Activated CD4-positive, alpha-beta T cell treated with anti-CD3 and anti-CD28 coated beads for 36 hours (primary cell): ENCODE measurements around the gene MKRN2OS. TPM values are rescaled to one million over a fixed set of nuclear protein-coding genes. Genes with fewer than 3 reads are reported as not detected.
"Not testable (repeated sequence)": the region's sequence is repeated elsewhere in the genome, so short reads cannot be mapped to it uniquely, and the experiment has no call there.

ENCODE experiments used
- ATAC-seq: fragments of 200-7000 bp; cut with Tn5 transposase; one replicate; pipeline ENCODE4 v1.10.0; 2021; ENCODE audit warnings: mild to moderate bottlenecking, moderate library complexity
- CTCF ChIA-PET: fragments of 350-600 bp; sonication (Branson Sonifier 250); formaldehyde crosslinking; loops from one replicate; lab custom pipeline; 2021; ENCODE audit warnings: antibody characterized with exemption; lab: Charles Lee
- POLR2A ChIA-PET: fragments of 350-600 bp; sonication (Branson Sonifier 250); formaldehyde crosslinking; loops from one replicate; lab custom pipeline; 2021; ENCODE audit warnings: antibody characterized with exemption, inconsistent platforms; lab: Charles Lee
- DNase-seq: peaks from one replicate; pipeline ENCODE4 v3.0.0-alpha.2; 2020
- H3K27ac Mint-ChIP-seq: one replicate; pipeline ENCODE4 v1.8.0; 2021; ENCODE audit warnings: mixed read lengths
- H3K27me3 Mint-ChIP-seq: one replicate; pipeline ENCODE4 v1.8.0; 2021; ENCODE audit warnings: mixed read lengths
- H3K36me3 Mint-ChIP-seq: one replicate; pipeline ENCODE4 v1.8.0; 2021; ENCODE audit warnings: low read depth, mixed read lengths
- H3K4me1 Mint-ChIP-seq: one replicate; pipeline ENCODE4 v1.8.0; 2021; ENCODE audit warnings: mixed read lengths
- H3K4me3 Mint-ChIP-seq: one replicate; pipeline ENCODE4 v1.8.0; 2021; ENCODE audit warnings: mild to moderate bottlenecking, moderate library complexity, mixed read lengths
- H3K9me3 Mint-ChIP-seq: one replicate; pipeline ENCODE4 v1.8.0; 2021; ENCODE audit warnings: low read depth, mixed read lengths
- intact Hi-C, 2 experiments: fragments of 100-400 bp; cut with DNase I in 1 of 2; cut with micrococcal nuclease in 1 of 2; formaldehyde crosslinking; loops; one replicate each; pipeline versions ENCODE4 v1.14.2 to v1.15.1; 2022 to 2024; cut with DNase I, micrococcal nuclease
- total RNA-seq, 2 experiments: library from RNA; stranded (reverse); gene quantifications; one replicate each; pipeline ENCODE4 v1.2.3, GENCODE V29; 2021

MKRN2OS gene
- total RNA-seq, 2 experiments from 2014 or later: not detected

- H3K36me3 Mint-ChIP-seq: no peaks in the 10 kb centered on the region
- POLR2A ChIA-PET: no interaction called here
These were observed 437 bp downstream of the MKRN2OS start for GRCh38 chr3:12544652-12545472.

GRCh38 chr3:12543497-12543896 lies 1.8 kb downstream of the MKRN2OS start:
- H3K36me3 Mint-ChIP-seq, intact Hi-C loops, ATAC-seq, H3K27ac Mint-ChIP-seq, DNase-seq, POLR2A ChIA-PET, H3K27me3 Mint-ChIP-seq, H3K4me1 Mint-ChIP-seq, H3K9me3 Mint-ChIP-seq, H3K4me3 Mint-ChIP-seq: not testable (repeated sequence)
- CTCF ChIA-PET: interaction anchor here (0.6 kb wide), 1 partner anchor 160 kb away, joined by 3 read pairs; no protein-coding TSS in a partner anchor

More at GRCh38 chr3:12544652-12545472, 437 bp downstream of the MKRN2OS start:
- intact Hi-C loops: no loop called here
- Mint-ChIP-seq H3K4me3 (no peak overlapping the region), H3K9me3 (no peaks in the 10 kb centered on the region), H3K4me1 (no peaks in the 10 kb centered on the region), H3K27ac (no peak overlapping the region), H3K27me3 (no peaks in the 10 kb centered on the region)
- ATAC-seq (no peak), DNase-seq (no peak)
- CTCF ChIA-PET: interaction anchor here (0.7 kb wide), 3 partner anchors 119 to 452 kb away, joined by 3 read pairs; no protein-coding TSS in a partner anchor

- DNase-seq (peak; percentile 37), ATAC-seq (no peak)
- H3K4me1 Mint-ChIP-seq: no peaks in the 10 kb centered on the region
- intact Hi-C loops: no loop called here
- H3K27ac Mint-ChIP-seq: no peak overlapping the region
- ChIA-PET CTCF (no interaction called here), POLR2A (no interaction called here)
- H3K36me3 Mint-ChIP-seq: peaks cover 2% of the 10 kb centered on the region
- H3K9me3 Mint-ChIP-seq: no peaks in the 10 kb centered on the region
- no peaks in the 10 kb centered on the region for H3K27me3 Mint-ChIP-seq
- H3K4me3 Mint-ChIP-seq: no peak overlapping the region
These were observed 3.7 kb downstream of the MKRN2OS start for GRCh38 chr3:12541625-12542024.

GRCh38 chr3:12536423-12536822 lies 8.9 kb downstream of the MKRN2OS start:
- Mint-ChIP-seq H3K27me3 (no peaks in the 10 kb centered on the region), H3K4me1 (peaks cover 4% of the 10 kb centered on the region), H3K9me3 (no peaks in the 10 kb centered on the region), H3K4me3 (no peak overlapping the region), H3K36me3 (peaks cover 16% of the 10 kb centered on the region), H3K27ac (no peak overlapping the region)
- no peak for ATAC-seq
- CTCF ChIA-PET: no interaction called here
- no peak for DNase-seq
- POLR2A ChIA-PET: no interaction called here
- intact Hi-C loops: no loop called here

GRCh38 chr3:12532182-12532581 lies 13.1 kb downstream of the MKRN2OS start:
- DNase-seq (peak; percentile 16), ATAC-seq (peak; percentile 58)
- H3K36me3 Mint-ChIP-seq: peaks cover 32% of the 10 kb centered on the region
- ChIA-PET POLR2A (interaction anchor here (0.6 kb wide), 1 partner anchor 128 kb away, joined by 3 read pairs; no protein-coding TSS in a partner anchor), CTCF (no interaction called here)
- peaks cover 4% of the 10 kb centered on the region for H3K4me1 Mint-ChIP-seq
- H3K4me3 Mint-ChIP-seq: no peak overlapping the region
- no peaks in the 10 kb centered on the region for H3K9me3 Mint-ChIP-seq
- H3K27me3 Mint-ChIP-seq: no peaks in the 10 kb centered on the region
- intact Hi-C loops: no loop called here
- no peak overlapping the region for H3K27ac Mint-ChIP-seq

- H3K27me3 Mint-ChIP-seq: no peaks in the 10 kb centered on the region
- no peak overlapping the region for H3K4me3 Mint-ChIP-seq
- ChIA-PET CTCF (no interaction called here), POLR2A (no interaction called here)
- H3K27ac Mint-ChIP-seq: no peak overlapping the region
- no peak for ATAC-seq
- no peak for DNase-seq
- H3K4me1 Mint-ChIP-seq: peaks cover 4% of the 10 kb centered on the region
- H3K36me3 Mint-ChIP-seq: peaks cover 41% of the 10 kb centered on the region
- H3K9me3 Mint-ChIP-seq: no peaks in the 10 kb centered on the region
- intact Hi-C loops: no loop called here
These were observed 17.5 kb downstream of the MKRN2OS start for GRCh38 chr3:12527757-12528143.

- Mint-ChIP-seq H3K9me3 (no peaks in the 10 kb centered on the region), H3K4me3 (no peak overlapping the region), H3K4me1 (no peaks in the 10 kb centered on the region), H3K27me3 (no peaks in the 10 kb centered on the region), H3K36me3 (peaks cover 40% of the 10 kb centered on the region), H3K27ac (no peak overlapping the region)
- DNase-seq: no peak
- ChIA-PET CTCF (interaction anchor here (1.1 to 1.5 kb wide), 2 partner anchors 9 to 28 kb away, joined by 3 to 4 read pairs; no protein-coding TSS in a partner anchor), POLR2A (no interaction called here)
- intact Hi-C loops: no loop called here
- ATAC-seq: no peak
These were observed 22.6 kb downstream of the MKRN2OS start for GRCh38 chr3:12522721-12523120.

- H3K36me3 Mint-ChIP-seq: peaks cover 33% of the 10 kb centered on the region
- H3K27me3 Mint-ChIP-seq: no peaks in the 10 kb centered on the region
- intact Hi-C loops: no loop called here
- no peak for DNase-seq
- CTCF ChIA-PET: no interaction called here
- no peak overlapping the region for H3K4me3 Mint-ChIP-seq
- ATAC-seq: no peak
- H3K4me1 Mint-ChIP-seq: no peaks in the 10 kb centered on the region
- H3K9me3 Mint-ChIP-seq: no peaks in the 10 kb centered on the region
- no peak overlapping the region for H3K27ac Mint-ChIP-seq
- POLR2A ChIA-PET: no interaction called here
These were observed 24.3 kb downstream of the MKRN2OS start for GRCh38 chr3:12521010-12521409.

- CTCF ChIA-PET: no interaction called here
- H3K4me3 Mint-ChIP-seq: no peak overlapping the region
These were observed 26.9 kb downstream of the MKRN2OS start for GRCh38 chr3:12518261-12519028.

GRCh38 chr3:12516873-12517272 lies 28.4 kb downstream of the MKRN2OS start:
- ChIA-PET POLR2A (no interaction called here), CTCF (no interaction called here)
- ATAC-seq (no peak), DNase-seq (no peak)
- Mint-ChIP-seq H3K27me3 (no peaks in the 10 kb centered on the region), H3K27ac (no peak overlapping the region), H3K4me3 (no peak overlapping the region), H3K9me3 (no peaks in the 10 kb centered on the region), H3K4me1 (no peaks in the 10 kb centered on the region), H3K36me3 (peaks cover 22% of the 10 kb centered on the region)
- intact Hi-C loops: no loop called here

More at GRCh38 chr3:12518261-12519028, 26.9 kb downstream of the MKRN2OS start:
- no peak for DNase-seq
- no peaks in the 10 kb centered on the region for H3K4me1 Mint-ChIP-seq
- no peak for ATAC-seq
- no peaks in the 10 kb centered on the region for H3K27me3 Mint-ChIP-seq
- H3K36me3 Mint-ChIP-seq: peaks cover 28% of the 10 kb centered on the region
- H3K27ac Mint-ChIP-seq: no peak overlapping the region
- POLR2A ChIA-PET: no interaction called here
- H3K9me3 Mint-ChIP-seq: no peaks in the 10 kb centered on the region
- intact Hi-C loops: no loop called here

GRCh38 chr3:12515631-12516030 lies 29.7 kb downstream of the MKRN2OS start:
- intact Hi-C loops: no loop called here
- Mint-ChIP-seq H3K27me3 (no peaks in the 10 kb centered on the region), H3K36me3 (peaks cover 17% of the 10 kb centered on the region), H3K27ac (no peak overlapping the region), H3K4me3 (no peak overlapping the region), H3K9me3 (no peaks in the 10 kb centered on the region), H3K4me1 (no peaks in the 10 kb centered on the region)
- ChIA-PET POLR2A (no interaction called here), CTCF (no interaction called here)
- no peak for ATAC-seq
- no peak for DNase-seq
